Stimulated activated naive CD8-positive, alpha-beta T cell treated with anti-CD3 and anti-CD28 coated beads, Interleukin-15, Interleukin-2, amounts not matched to agents 100 ng/mL and 50 ng/mL, for 24 hours (primary cell): ENCODE measurements around the gene LPIN3.

ENCODE experiments used
- H3K27ac Mint-ChIP-seq: one replicate; pipeline ENCODE4 v1.8.0; 2021; ENCODE audit warnings: mild to moderate bottlenecking, mixed read lengths
- H3K27me3 Mint-ChIP-seq: one replicate; pipeline ENCODE4 v1.8.0; 2021; ENCODE audit warnings: mixed read lengths
- H3K36me3 Mint-ChIP-seq: one replicate; pipeline ENCODE4 v1.8.0; 2021; ENCODE audit warnings: low read depth, mixed read lengths
- H3K4me1 Mint-ChIP-seq: one replicate; pipeline ENCODE4 v1.8.0; 2021; ENCODE audit warnings: low read depth, mixed read lengths
- H3K4me3 Mint-ChIP-seq: one replicate; pipeline ENCODE4 v1.8.0; 2021; ENCODE audit warnings: mild to moderate bottlenecking, mixed read lengths
- H3K9me3 Mint-ChIP-seq: one replicate; pipeline ENCODE4 v1.8.0; 2021; ENCODE audit warnings: mixed read lengths

The LPIN3 gene

GRCh38 chr20:41350408-41350962 lies 9.9 kb downstream of the LPIN3 start:
- Mint-ChIP-seq H3K4me1 (no peaks in the 10 kb centered on the region), H3K27me3 (no peaks in the 10 kb centered on the region), H3K27ac (no peak overlapping the region), H3K36me3 (no peaks in the 10 kb centered on the region), H3K9me3 (no peaks in the 10 kb centered on the region), H3K4me3 (no peak overlapping the region)

- H3K9me3 Mint-ChIP-seq, result no peaks in the 10 kb centered on the region
- H3K36me3 Mint-ChIP-seq, result no peaks in the 10 kb centered on the region
- H3K4me3 Mint-ChIP-seq, result no peak overlapping the region
- no peaks in the 10 kb centered on the region for H3K27me3 Mint-ChIP-seq
- H3K27ac Mint-ChIP-seq, result no peak overlapping the region
- no peaks in the 10 kb centered on the region for H3K4me1 Mint-ChIP-seq
These were observed 11.5 kb downstream of the LPIN3 start for GRCh38 chr20:41352106-41352505.

- Mint-ChIP-seq H3K9me3 (no peaks in the 10 kb centered on the region), H3K36me3 (no peaks in the 10 kb centered on the region), H3K4me3 (no peak overlapping the region), H3K4me1 (no peaks in the 10 kb centered on the region), H3K27ac (no peak overlapping the region), H3K27me3 (no peaks in the 10 kb centered on the region)
These were observed 12.0 kb downstream of the LPIN3 start for GRCh38 chr20:41352666-41353065.

GRCh38 chr20:41353530-41353929 lies 12.9 kb downstream of the LPIN3 start:
- Mint-ChIP-seq H3K27ac (no peak overlapping the region), H3K9me3 (no peaks in the 10 kb centered on the region), H3K36me3 (no peaks in the 10 kb centered on the region), H3K4me1 (no peaks in the 10 kb centered on the region), H3K27me3 (no peaks in the 10 kb centered on the region), H3K4me3 (no peak overlapping the region)

GRCh38 chr20:41355192-41355591 lies 14.6 kb downstream of the LPIN3 start:
- H3K4me3 Mint-ChIP-seq, result no peak overlapping the region
- no peaks in the 10 kb centered on the region for H3K36me3 Mint-ChIP-seq
- H3K9me3 Mint-ChIP-seq, result no peaks in the 10 kb centered on the region
- H3K27ac Mint-ChIP-seq, result no peak overlapping the region
- no peaks in the 10 kb centered on the region for H3K27me3 Mint-ChIP-seq
- no peaks in the 10 kb centered on the region for H3K4me1 Mint-ChIP-seq

GRCh38 chr20:41355598-41356203 lies 15.1 kb downstream of the LPIN3 start:
- Mint-ChIP-seq H3K27me3 (no peaks in the 10 kb centered on the region), H3K36me3 (no peaks in the 10 kb centered on the region), H3K4me3 (no peak overlapping the region), H3K4me1 (no peaks in the 10 kb centered on the region), H3K27ac (no peak overlapping the region), H3K9me3 (no peaks in the 10 kb centered on the region)

- no peaks in the 10 kb centered on the region for H3K9me3 Mint-ChIP-seq
- H3K4me1 Mint-ChIP-seq, result no peaks in the 10 kb centered on the region
- H3K4me3 Mint-ChIP-seq, result no peak overlapping the region
- H3K36me3 Mint-ChIP-seq, result no peaks in the 10 kb centered on the region
- no peak overlapping the region for H3K27ac Mint-ChIP-seq
- H3K27me3 Mint-ChIP-seq, result no peaks in the 10 kb centered on the region
These were observed 16.3 kb downstream of the LPIN3 start for GRCh38 chr20:41356951-41357350.

GRCh38 chr20:41357424-41358163 lies 17.0 kb downstream of the LPIN3 start:
- Mint-ChIP-seq H3K9me3 (no peaks in the 10 kb centered on the region), H3K36me3 (no peaks in the 10 kb centered on the region), H3K27me3 (no peaks in the 10 kb centered on the region), H3K4me1 (no peaks in the 10 kb centered on the region), H3K27ac (no peak overlapping the region), H3K4me3 (no peak overlapping the region)

GRCh38 chr20:41358230-41358629 lies 17.6 kb downstream of the LPIN3 start:
- H3K4me1 Mint-ChIP-seq, result no peaks in the 10 kb centered on the region
- no peak overlapping the region for H3K27ac Mint-ChIP-seq
- H3K36me3 Mint-ChIP-seq, result no peaks in the 10 kb centered on the region
- no peak overlapping the region for H3K4me3 Mint-ChIP-seq
- no peaks in the 10 kb centered on the region for H3K27me3 Mint-ChIP-seq
- H3K9me3 Mint-ChIP-seq, result no peaks in the 10 kb centered on the region

GRCh38 chr20:41358717-41359116 lies 18.1 kb downstream of the LPIN3 start:
- Mint-ChIP-seq H3K9me3 (no peaks in the 10 kb centered on the region), H3K4me1 (no peaks in the 10 kb centered on the region), H3K27me3 (no peaks in the 10 kb centered on the region), H3K4me3 (no peak overlapping the region), H3K27ac (no peak overlapping the region), H3K36me3 (no peaks in the 10 kb centered on the region)

GRCh38 chr20:41359541-41360011 lies 19.0 kb downstream of the LPIN3 start:
- no peaks in the 10 kb centered on the region for H3K9me3 Mint-ChIP-seq
- no peak overlapping the region for H3K4me3 Mint-ChIP-seq
- H3K4me1 Mint-ChIP-seq, result no peaks in the 10 kb centered on the region
- H3K27me3 Mint-ChIP-seq, result peaks cover under 1% of the 10 kb centered on the region
- H3K36me3 Mint-ChIP-seq, result no peaks in the 10 kb centered on the region
- H3K27ac Mint-ChIP-seq, result no peak overlapping the region

- Mint-ChIP-seq H3K4me3 (no peak overlapping the region), H3K4me1 (no peaks in the 10 kb centered on the region), H3K9me3 (no peaks in the 10 kb centered on the region), H3K36me3 (no peaks in the 10 kb centered on the region), H3K27me3 (peaks cover 12% of the 10 kb centered on the region), H3K27ac (no peak overlapping the region)
These were observed 20.5 kb downstream of the LPIN3 start for GRCh38 chr20:41360831-41361756.

- peaks cover 1% of the 10 kb centered on the region for H3K4me1 Mint-ChIP-seq
- H3K36me3 Mint-ChIP-seq, result no peaks in the 10 kb centered on the region
- no peak overlapping the region for H3K27ac Mint-ChIP-seq
- H3K4me3 Mint-ChIP-seq, result no peak overlapping the region
- H3K9me3 Mint-ChIP-seq, result no peaks in the 10 kb centered on the region
- peaks cover 14% of the 10 kb centered on the region for H3K27me3 Mint-ChIP-seq
These were observed 21.4 kb downstream of the LPIN3 start for GRCh38 chr20:41361757-41362747.

GRCh38 chr20:41362748-41363140 lies 22.1 kb downstream of the LPIN3 start:
- Mint-ChIP-seq H3K27ac (no peak overlapping the region), H3K9me3 (no peaks in the 10 kb centered on the region), H3K27me3 (peaks cover 21% of the 10 kb centered on the region), H3K36me3 (no peaks in the 10 kb centered on the region), H3K4me1 (peaks cover 7% of the 10 kb centered on the region), H3K4me3 (no peak overlapping the region)
